Hepatocyte (in vitro differentiated cells): Measurements from ENCODE around the gene FGF21.

Experiments
- EZH2 ChIP-seq: fragments of 200-600 bp; sonication (generic); IDR thresholded peaks from 2 replicates; pipeline ENCODE4 v1.6.1; 2016; ENCODE audit warnings: antibody characterized with exemption, mild to moderate bottlenecking, borderline replicate concordance
- EZH2phosphoT487 ChIP-seq: fragments of 200-600 bp; sonication (generic); IDR thresholded peaks from one replicate; pipeline ENCODE4 v1.6.1; 2018; ENCODE audit warnings: antibody characterized with exemption, mild to moderate bottlenecking, low read depth, moderate library complexity; ENCODE audit not compliant: unreplicated experiment, severe bottlenecking
- TF ChIP-seq, protein P1 (sequence below): fragments of 200-600 bp; sonication (generic); IDR thresholded peaks from 2 replicates; pipeline ENCODE4 v1.5.1; 2016; ENCODE audit warnings: antibody characterized with exemption, mild to moderate bottlenecking; ENCODE audit not compliant: poor library complexity

DNA sequence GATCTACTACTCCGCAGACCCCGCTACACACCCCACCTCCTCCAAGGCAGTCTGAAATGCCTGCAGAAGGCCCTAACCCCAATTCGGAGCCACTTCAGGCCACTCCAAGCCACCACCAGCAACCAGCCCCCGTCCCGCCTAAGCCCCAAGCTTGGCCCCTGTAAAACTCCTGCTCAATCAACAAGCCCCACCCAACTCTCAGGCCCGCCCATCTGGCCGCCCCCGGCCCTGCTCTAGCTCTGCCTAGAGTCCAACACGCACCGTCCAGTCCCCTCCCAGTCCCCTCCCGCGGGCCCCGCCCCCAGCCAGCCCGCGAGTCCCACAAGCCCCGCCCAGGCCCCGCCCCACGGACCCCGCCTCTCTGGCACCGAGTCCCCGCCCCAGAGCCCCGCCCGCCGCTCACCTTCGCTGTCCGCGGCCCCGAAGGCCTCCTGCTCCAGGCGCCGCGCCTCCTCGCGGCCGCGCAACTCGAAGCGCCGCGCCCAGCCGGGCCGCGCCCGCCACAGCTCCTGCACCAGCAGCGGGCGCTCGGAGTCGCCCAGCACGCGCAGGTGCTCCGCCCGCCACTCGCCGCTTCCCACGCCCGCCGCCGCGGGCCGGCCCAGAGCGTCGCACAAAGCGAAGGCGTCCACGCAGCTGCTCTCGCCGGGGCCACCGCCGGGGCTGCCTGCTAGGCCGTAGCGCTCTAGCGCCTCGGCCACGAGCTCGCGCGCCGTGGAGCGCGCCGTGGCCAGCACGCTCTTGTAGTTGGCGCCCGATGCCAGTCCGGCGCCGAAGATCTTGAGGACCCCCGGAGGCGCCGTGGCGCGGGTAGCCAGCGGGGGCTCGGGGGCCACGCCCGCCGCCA is 16.5 kb upstream of the FGF21 start:
- TF ChIP-seq, protein P1, sequence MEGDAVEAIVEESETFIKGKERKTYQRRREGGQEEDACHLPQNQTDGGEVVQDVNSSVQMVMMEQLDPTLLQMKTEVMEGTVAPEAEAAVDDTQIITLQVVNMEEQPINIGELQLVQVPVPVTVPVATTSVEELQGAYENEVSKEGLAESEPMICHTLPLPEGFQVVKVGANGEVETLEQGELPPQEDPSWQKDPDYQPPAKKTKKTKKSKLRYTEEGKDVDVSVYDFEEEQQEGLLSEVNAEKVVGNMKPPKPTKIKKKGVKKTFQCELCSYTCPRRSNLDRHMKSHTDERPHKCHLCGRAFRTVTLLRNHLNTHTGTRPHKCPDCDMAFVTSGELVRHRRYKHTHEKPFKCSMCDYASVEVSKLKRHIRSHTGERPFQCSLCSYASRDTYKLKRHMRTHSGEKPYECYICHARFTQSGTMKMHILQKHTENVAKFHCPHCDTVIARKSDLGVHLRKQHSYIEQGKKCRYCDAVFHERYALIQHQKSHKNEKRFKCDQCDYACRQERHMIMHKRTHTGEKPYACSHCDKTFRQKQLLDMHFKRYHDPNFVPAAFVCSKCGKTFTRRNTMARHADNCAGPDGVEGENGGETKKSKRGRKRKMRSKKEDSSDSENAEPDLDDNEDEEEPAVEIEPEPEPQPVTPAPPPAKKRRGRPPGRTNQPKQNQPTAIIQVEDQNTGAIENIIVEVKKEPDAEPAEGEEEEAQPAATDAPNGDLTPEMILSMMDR, result peak; percentile 31
- TF ChIP-seq EZH2 (no peak), EZH2phosphoT487 (no peak)
